Measurements from ENCODE around the gene CEP55. TPM values are rescaled to one million over a fixed set of nuclear protein-coding genes. Genes with fewer than 3 reads are reported as not detected.

Gene CEP55
- polyA plus RNA-seq, 2 donors = 8.3 to 11.5 TPM

- Histone ChIP-seq H3K27me3 (ENCODE audit: control insufficient read depth in 1 of 2, insufficient read depth in 2 of 2, low read length in 2 of 2) (no peaks in the 10 kb centered on the region), H3K27ac (ENCODE audit: low read depth in 2 of 2, low read length in 1 of 2) (no peak overlapping the region), H3K4me1 (ENCODE audit: control insufficient read depth in 2 of 2, insufficient read depth in 2 of 2, low read length in 1 of 2) (no peaks in the 10 kb centered on the region), H3K9me3 (ENCODE audit: control insufficient read depth in 2 of 2, insufficient read depth in 1 of 2, low read depth in 1 of 2, low read length in 1 of 2) (no peaks in the 10 kb centered on the region), H3K36me3 (ENCODE audit: control insufficient read depth in 2 of 2, insufficient read depth in 2 of 2, low read length in 1 of 2) (no peaks in the 10 kb centered on the region), H3K4me3 (ENCODE audit: low read depth in 1 of 2, low read length in 2 of 2) (no peak overlapping the region)
- WGBS, 2 donors = 91 to 92% methylated on average over 3 of the region's 3 CpGs
Measured at GRCh38 chr10:93552780-93553179, 56.4 kb downstream of the CEP55 start.

- Histone ChIP-seq H3K27me3 (ENCODE audit: control insufficient read depth in 1 of 2, insufficient read depth in 2 of 2, low read length in 2 of 2) (no peaks in the 10 kb centered on the region), H3K36me3 (ENCODE audit: control insufficient read depth in 2 of 2, insufficient read depth in 2 of 2, low read length in 1 of 2) (no peaks in the 10 kb centered on the region), H3K4me3 (ENCODE audit: low read depth in 1 of 2, low read length in 2 of 2) (no peak overlapping the region), H3K27ac (ENCODE audit: low read depth in 2 of 2, low read length in 1 of 2) (no peak overlapping the region), H3K9me3 (ENCODE audit: control insufficient read depth in 2 of 2, insufficient read depth in 1 of 2, low read depth in 1 of 2, low read length in 1 of 2) (no peaks in the 10 kb centered on the region), H3K4me1 (ENCODE audit: control insufficient read depth in 2 of 2, insufficient read depth in 2 of 2, low read length in 1 of 2) (no peaks in the 10 kb centered on the region)
- 81 to 88% methylated on average over 8 of the region's 8 CpGs for WGBS, 2 donors
Measured at GRCh38 chr10:93553482-93554315, 57.3 kb downstream of the CEP55 start.

- Histone ChIP-seq H3K9me3 (ENCODE audit: control insufficient read depth in 2 of 2, insufficient read depth in 1 of 2, low read depth in 1 of 2, low read length in 1 of 2) (peaks cover 0 to under 1% of the 10 kb centered on the region in 2 donors), H3K4me1 (ENCODE audit: control insufficient read depth in 2 of 2, insufficient read depth in 2 of 2, low read length in 1 of 2) (no peaks in the 10 kb centered on the region), H3K36me3 (ENCODE audit: control insufficient read depth in 2 of 2, insufficient read depth in 2 of 2, low read length in 1 of 2) (no peaks in the 10 kb centered on the region), H3K4me3 (ENCODE audit: low read depth in 1 of 2, low read length in 2 of 2) (no peak overlapping the region), H3K27me3 (ENCODE audit: control insufficient read depth in 1 of 2, insufficient read depth in 2 of 2, low read length in 2 of 2) (no peaks in the 10 kb centered on the region), H3K27ac (ENCODE audit: low read depth in 2 of 2, low read length in 1 of 2) (no peak overlapping the region)
- WGBS, 2 donors = 88 to 96% methylated on average over 1 of the region's 1 CpG
Measured at GRCh38 chr10:93554316-93554663, 57.9 kb downstream of the CEP55 start.

GRCh38 chr10:93554760-93555432 lies 58.5 kb downstream of the CEP55 start:
- H3K9me3 ChIP-seq (ENCODE audit: control insufficient read depth in 2 of 2, insufficient read depth in 1 of 2, low read depth in 1 of 2, low read length in 1 of 2) = peaks cover 0 to 4% of the 10 kb centered on the region in 2 donors
- H3K4me1 ChIP-seq (ENCODE audit: control insufficient read depth in 2 of 2, insufficient read depth in 2 of 2, low read length in 1 of 2) = no peaks in the 10 kb centered on the region
- no peak overlapping the region for H3K4me3 ChIP-seq (ENCODE audit: low read depth in 1 of 2, low read length in 2 of 2)
- no peak overlapping the region for H3K27ac ChIP-seq (ENCODE audit: low read depth in 2 of 2, low read length in 1 of 2)
- WGBS, 2 donors = 48 to 56% methylated on average over 14 of the region's 14 CpGs
- no peaks in the 10 kb centered on the region for H3K36me3 ChIP-seq (ENCODE audit: control insufficient read depth in 2 of 2, insufficient read depth in 2 of 2, low read length in 1 of 2)
- H3K27me3 ChIP-seq (ENCODE audit: control insufficient read depth in 1 of 2, insufficient read depth in 2 of 2, low read length in 2 of 2) = no peaks in the 10 kb centered on the region

- peaks cover 0 to 4% of the 10 kb centered on the region in 2 donors for H3K9me3 ChIP-seq (ENCODE audit: control insufficient read depth in 2 of 2, insufficient read depth in 1 of 2, low read depth in 1 of 2, low read length in 1 of 2)
- H3K27me3 ChIP-seq (ENCODE audit: control insufficient read depth in 1 of 2, insufficient read depth in 2 of 2, low read length in 2 of 2) = peaks cover 0 to 4% of the 10 kb centered on the region in 2 donors
- 91 to 95% methylated on average over 9 of the region's 9 CpGs for WGBS, 2 donors
- H3K36me3 ChIP-seq (ENCODE audit: control insufficient read depth in 2 of 2, insufficient read depth in 2 of 2, low read length in 1 of 2) = no peaks in the 10 kb centered on the region
- H3K4me1 ChIP-seq (ENCODE audit: control insufficient read depth in 2 of 2, insufficient read depth in 2 of 2, low read length in 1 of 2) = no peaks in the 10 kb centered on the region
- no peak overlapping the region for H3K4me3 ChIP-seq (ENCODE audit: low read depth in 1 of 2, low read length in 2 of 2)
- no peak overlapping the region for H3K27ac ChIP-seq (ENCODE audit: low read depth in 2 of 2, low read length in 1 of 2)
Measured at GRCh38 chr10:93559490-93559889, 63.1 kb downstream of the CEP55 start.

GRCh38 chr10:93560541-93560940 lies 64.1 kb downstream of the CEP55 start:
- Histone ChIP-seq H3K36me3 (ENCODE audit: control insufficient read depth in 2 of 2, insufficient read depth in 2 of 2, low read length in 1 of 2) (no peaks in the 10 kb centered on the region), H3K27ac (ENCODE audit: low read depth in 2 of 2, low read length in 1 of 2) (no peak overlapping the region), H3K27me3 (ENCODE audit: control insufficient read depth in 1 of 2, insufficient read depth in 2 of 2, low read length in 2 of 2) (peaks cover 0 to 4% of the 10 kb centered on the region in 2 donors), H3K4me1 (ENCODE audit: control insufficient read depth in 2 of 2, insufficient read depth in 2 of 2, low read length in 1 of 2) (no peaks in the 10 kb centered on the region), H3K9me3 (ENCODE audit: control insufficient read depth in 2 of 2, insufficient read depth in 1 of 2, low read depth in 1 of 2, low read length in 1 of 2) (peaks cover 0 to 4% of the 10 kb centered on the region in 2 donors), H3K4me3 (ENCODE audit: low read depth in 1 of 2, low read length in 2 of 2) (no peak overlapping the region)
- WGBS, 2 donors = 83 to 88% methylated on average over 6 of the region's 6 CpGs

GRCh38 chr10:93565446-93565845 lies 69.0 kb downstream of the CEP55 start:
- Histone ChIP-seq H3K9me3 (ENCODE audit: control insufficient read depth in 2 of 2, insufficient read depth in 1 of 2, low read depth in 1 of 2, low read length in 1 of 2) (no peaks in the 10 kb centered on the region), H3K27me3 (ENCODE audit: control insufficient read depth in 1 of 2, insufficient read depth in 2 of 2, low read length in 2 of 2) (peaks cover 12 to 14% of the 10 kb centered on the region in 2 donors), H3K27ac (ENCODE audit: low read depth in 2 of 2, low read length in 1 of 2) (no peak overlapping the region), H3K4me3 (ENCODE audit: low read depth in 1 of 2, low read length in 2 of 2) (no peak overlapping the region), H3K4me1 (ENCODE audit: control insufficient read depth in 2 of 2, insufficient read depth in 2 of 2, low read length in 1 of 2) (peaks cover 0 to 7% of the 10 kb centered on the region in 2 donors), H3K36me3 (ENCODE audit: control insufficient read depth in 2 of 2, insufficient read depth in 2 of 2, low read length in 1 of 2) (no peaks in the 10 kb centered on the region)
- 67 to 77% methylated on average over 3 of the region's 3 CpGs for WGBS, 2 donors

- Histone ChIP-seq H3K9me3 (ENCODE audit: control insufficient read depth in 2 of 2, insufficient read depth in 1 of 2, low read depth in 1 of 2, low read length in 1 of 2) (no peaks in the 10 kb centered on the region), H3K4me3 (ENCODE audit: low read depth in 1 of 2, low read length in 2 of 2) (peak within 1 kb of the TSS; percentile 16 to 30), H3K4me1 (ENCODE audit: control insufficient read depth in 2 of 2, insufficient read depth in 2 of 2, low read length in 1 of 2) (peaks cover 0 to 7% of the 10 kb centered on the region in 2 donors), H3K36me3 (ENCODE audit: control insufficient read depth in 2 of 2, insufficient read depth in 2 of 2, low read length in 1 of 2) (no peaks in the 10 kb centered on the region), H3K27me3 (ENCODE audit: control insufficient read depth in 1 of 2, insufficient read depth in 2 of 2, low read length in 2 of 2) (peaks cover 8 to 14% of the 10 kb centered on the region in 2 donors), H3K27ac (ENCODE audit: low read depth in 2 of 2, low read length in 1 of 2) (no peak within 1 kb of the TSS)
- WGBS, 2 donors = 2 to 3% methylated on average over 85 of the region's 85 CpGs
Measured at GRCh38 chr10:93566435-93567276, 70.2 kb downstream of the CEP55 start, which contains the start of gene FFAR4. Gene FFAR4, plus strand, starts transcription at chr10:93566665. Its CDS starts 56 bp downstream, at chr10:93566721.
